ENCODE data around the gene DKC1.
"Not testable (repeated sequence)": the region's sequence is repeated elsewhere in the genome, so short reads cannot be mapped to it uniquely, and the experiment has no call there.

DKC1 gene

DNA sequence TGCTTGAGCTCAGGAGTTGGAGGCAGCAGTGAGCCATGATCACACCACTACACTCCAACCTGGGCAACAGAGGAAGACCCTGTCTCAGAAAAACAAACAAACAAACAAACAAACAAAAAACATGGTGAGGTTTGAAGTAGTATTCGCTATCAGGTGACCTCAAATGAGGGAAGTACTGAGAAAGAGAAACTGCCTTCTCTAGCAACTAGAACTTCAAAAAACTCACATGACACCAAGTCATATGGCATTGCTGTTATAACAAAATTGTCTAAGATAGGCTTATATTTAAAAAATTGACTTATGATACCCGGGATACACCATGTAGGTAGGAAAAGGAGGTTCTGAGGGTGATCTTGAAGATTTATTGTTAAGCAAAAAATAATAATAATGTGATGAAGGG lies 32.4 kb downstream of the DKC1 start:
- no peak for DNase-seq

DNA sequence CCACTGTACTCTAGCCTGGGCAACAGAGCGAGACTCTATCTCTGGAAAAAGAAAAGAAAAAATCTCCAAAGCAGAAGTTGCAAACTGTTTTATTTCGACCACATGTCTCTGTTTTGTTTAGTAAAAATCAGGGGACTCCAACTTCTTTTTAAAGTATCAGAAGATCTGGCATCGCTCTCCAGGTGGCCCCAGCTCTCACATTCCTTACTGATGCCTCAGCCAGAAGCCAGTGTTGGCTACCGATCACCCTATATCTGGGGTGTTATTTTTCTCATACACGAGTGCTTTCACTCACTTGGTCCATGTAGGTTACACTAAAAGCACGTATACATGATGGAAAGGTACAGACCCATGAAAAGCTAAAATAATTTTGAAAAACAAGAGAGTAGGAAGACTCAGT lies 34.3 kb downstream of the DKC1 start:
- DNase-seq: no peak

DNA sequence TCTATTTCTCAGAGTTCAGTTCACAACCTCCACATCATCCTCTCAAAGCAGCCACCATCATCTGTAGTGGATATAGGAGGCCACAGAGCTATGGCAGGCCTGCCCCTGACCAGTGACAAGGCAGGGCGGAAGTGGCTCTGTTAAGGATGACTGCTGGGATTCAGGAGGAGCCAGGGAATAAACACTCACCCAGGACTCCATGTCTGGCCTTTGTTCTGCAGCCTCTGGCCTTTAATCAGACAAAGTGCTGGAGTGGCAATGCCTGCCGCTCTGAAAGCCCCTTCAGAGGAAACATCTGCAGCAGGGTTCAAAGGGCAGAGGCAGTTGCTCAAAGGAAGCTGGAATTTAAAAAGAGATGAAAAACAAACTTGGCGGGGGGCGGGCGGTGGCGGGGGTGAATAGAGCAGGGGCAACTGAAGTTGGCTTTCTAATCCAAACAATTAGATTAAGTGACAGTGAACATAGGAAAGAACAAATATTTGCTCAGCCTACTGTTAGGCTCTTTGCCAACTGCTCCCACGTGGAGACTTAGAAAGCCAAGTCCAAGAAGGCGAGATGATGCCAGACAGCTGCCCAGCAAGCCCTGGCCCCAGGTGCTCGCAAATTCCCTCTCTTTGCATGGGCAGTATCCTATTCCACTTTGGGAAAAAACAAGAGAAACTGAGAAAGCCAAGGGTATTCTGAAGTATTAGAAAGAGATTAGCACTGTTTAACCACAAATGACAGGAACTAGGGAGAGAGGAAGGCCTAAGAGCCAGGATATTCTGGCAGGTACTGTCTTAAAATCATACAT lies 37.1 kb downstream of the DKC1 start:
- no peak for DNase-seq

- DNase-seq: no peak
Measured at GRCh38 chrX:154800478-154801210, 38.0 kb downstream of the DKC1 start.

DNA sequence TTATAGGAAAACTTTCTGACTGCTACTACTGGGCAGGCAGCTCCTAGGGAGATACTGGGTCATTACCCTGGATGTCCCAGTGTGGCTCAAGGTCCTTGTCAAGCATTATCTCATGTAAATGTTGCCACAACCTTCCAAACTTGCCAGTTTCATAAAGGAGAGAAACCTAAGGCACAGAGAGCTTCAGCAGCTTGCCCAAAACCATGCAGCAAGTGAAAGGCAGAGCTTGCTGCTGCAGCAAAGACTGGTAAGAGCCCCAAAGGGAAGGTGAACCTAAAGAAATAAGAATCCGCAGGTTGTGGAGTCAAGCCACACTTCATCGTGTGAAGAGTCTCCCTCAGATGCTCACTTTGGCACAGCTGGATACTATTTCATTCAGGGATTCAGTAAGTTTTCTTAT lies 40.3 kb downstream of the DKC1 start:
- DNase-seq: no peak

DNA sequence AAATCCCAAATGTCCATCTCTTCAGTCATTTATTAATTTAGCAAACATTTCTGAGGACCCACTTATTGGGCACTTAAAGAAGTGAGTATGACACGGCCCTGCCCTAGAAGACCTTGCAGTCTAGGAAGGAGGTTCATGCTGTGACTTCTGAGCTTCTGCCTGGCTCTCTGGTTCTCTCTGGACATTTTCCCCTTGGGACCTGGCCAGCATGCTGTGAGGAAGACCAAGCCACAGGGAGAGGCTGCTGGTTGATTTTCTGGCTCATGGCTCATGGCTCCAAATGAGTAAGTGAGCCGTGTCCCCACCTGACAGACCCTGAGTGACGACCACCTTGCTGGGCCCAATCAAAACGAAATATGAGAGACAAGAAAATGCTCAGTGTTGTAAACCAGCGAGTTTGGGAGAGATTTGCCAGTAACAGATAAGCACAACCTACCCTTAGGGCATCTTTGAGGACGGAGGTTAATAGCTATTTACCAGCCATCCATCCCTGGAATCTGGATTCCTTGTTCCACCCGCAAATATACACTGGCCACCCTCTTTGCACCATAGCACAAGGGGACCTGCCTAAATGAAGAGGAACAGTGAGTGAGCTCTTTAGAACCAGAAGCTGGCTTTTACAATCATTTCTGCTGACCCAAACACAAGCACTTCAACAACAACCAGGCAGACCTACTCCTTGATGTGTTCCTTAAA lies 41.7 kb downstream of the DKC1 start:
- no peak for DNase-seq

DNA sequence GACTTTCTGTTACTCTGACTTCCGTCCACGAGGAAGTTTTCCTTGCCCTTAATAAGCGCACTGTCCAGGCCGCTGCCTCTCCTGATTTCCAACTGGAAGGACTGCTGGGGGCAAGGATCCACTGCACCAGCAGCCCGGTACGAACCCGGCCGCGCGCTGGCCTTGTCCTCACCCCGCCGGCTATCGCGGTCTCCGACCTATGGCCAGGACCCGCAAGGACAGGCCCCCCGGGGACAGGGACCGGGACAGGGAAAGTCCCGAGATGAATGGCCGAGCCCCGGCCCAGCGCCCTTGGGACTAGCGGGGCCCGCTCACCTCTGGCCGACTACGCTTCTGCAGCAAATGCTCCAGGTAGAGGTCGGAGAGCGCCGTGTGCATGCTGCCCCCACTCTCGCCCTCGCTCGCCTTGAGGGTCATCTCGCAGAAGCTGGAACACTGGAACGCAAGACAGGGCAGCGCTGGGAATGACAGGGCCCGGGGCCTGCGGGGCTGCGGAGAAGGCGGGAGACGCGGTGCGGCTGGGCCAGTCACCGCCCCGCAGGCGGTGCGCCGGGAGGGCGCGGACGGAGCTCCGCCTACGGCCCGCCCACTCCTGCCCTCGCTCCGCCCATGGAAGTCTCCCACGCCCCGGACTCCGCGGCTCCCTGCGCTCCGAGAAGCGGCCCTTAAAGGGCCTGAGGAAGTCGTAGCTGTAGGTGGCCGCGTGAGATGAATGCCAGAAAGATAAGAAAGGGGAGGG lies 42.5 kb downstream of the DKC1 start, which contains the start of gene MPP1:
MPP1 (minus strand) TSS at position 529 of the 739 bp plus-strand sequence; CDS start at position 417, 112 bp downstream.
- no peak for DNase-seq

- DNase-seq: no peak
Measured at GRCh38 chrX:154805696-154806091, 43.0 kb downstream of the DKC1 start.

- no peak for DNase-seq
Measured at GRCh38 chrX:154806837-154807501, 44.3 kb downstream of the DKC1 start.

GRCh38 chrX:154809939-154810665 lies 47.4 kb downstream of the DKC1 start:
- no peak for DNase-seq

- no peak for DNase-seq
Measured at GRCh38 chrX:154812341-154813101, 49.9 kb downstream of the DKC1 start.

- DNase-seq: no peak
Measured at GRCh38 chrX:154813801-154814200, 51.1 kb downstream of the DKC1 start.

DNA sequence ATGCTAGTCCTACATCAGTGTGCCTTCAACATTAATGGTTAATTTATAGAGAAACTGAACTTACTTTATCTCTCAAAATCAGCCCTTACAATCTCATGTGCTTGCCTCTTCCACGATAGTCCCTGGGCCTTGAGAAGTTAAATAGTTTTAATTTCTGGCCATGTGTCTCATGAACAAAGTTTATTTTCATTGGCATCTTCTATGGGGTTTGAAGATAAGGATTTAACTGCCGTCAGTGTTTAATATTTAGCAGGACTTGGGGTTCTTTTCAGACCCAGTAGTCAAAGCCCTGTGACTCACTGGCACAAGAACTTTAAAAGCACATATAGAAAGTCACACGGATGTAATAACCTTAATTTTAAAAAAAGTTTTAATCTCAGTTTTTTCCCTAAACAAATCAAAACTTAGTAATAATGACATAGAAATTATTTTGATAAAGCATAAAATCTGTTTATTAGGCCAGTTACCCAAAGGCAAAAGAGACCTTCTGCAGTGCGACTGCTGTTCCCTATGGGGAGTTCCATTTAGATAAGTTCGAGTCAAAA lies 52.7 kb downstream of the DKC1 start:
- no peak for DNase-seq

DNA sequence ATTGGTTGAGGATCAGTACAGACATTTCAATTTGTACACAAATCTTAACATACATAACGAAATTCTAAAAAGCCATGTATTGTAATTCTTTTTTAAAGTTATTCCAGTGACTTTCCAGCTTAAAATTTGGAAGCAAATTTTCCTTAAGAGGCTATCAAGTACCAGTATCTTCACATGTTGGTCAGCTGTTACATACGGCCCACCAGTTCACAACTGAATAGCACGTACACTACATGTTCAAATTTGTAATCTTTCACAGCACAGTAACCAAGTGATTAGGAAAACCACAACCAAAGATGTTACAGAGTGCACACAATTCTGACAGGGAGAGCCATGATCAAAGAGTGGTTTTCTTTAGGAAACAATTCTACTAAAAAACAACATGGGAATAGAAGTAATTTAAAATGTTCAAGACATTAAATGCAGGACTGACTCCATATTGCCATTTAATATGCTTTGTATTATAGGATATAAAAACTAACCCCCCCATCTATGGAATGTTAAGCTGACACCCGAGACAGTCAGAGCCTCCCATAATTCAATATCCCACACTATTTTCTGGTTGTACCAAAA lies 53.7 kb downstream of the DKC1 start:
- not testable (repeated sequence) for DNase-seq

- not testable (repeated sequence) for DNase-seq
Measured at GRCh38 chrX:154817048-154817618, 54.5 kb downstream of the DKC1 start.

DNA sequence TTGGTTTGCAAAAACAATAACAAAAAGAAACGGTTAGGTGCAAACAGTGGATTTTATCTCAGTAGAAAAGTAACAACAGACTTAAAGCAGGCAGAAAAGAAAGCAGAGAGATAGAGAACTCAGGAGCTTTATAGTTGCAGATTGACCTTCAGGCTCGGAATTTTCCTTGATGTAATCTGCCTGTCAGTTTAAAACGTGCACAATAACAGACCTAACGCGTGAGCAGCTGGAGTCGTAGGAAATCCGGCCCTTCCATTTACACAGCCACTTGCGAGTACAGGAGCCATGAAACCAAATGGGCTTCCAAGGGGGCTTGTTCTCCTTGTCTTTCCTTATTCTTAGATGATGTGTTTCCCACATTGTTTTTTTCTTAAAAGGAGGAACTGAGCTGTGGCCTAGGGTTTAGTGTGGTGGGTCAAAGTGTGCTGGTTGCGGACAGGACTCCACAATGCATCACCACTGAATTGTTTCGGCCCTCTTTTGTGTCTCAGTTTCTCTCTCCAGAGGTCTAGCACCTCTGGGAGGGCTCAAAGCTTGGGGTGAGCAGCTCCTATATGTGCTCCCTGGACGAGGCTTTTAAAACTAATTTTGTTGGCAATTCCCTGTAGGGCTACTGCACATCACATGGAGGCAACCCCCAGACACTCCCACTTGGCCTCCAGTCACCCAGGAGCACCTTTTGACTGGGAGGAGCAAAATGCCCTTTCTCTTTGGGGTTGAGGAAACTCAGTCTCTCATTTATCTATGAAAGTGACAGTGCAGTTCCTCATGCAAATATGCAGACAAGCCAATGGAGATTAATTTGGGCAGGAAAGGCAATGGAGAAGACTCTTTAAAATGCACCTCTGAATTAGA lies 56.5 kb downstream of the DKC1 start:
- no peak for DNase-seq

DNA sequence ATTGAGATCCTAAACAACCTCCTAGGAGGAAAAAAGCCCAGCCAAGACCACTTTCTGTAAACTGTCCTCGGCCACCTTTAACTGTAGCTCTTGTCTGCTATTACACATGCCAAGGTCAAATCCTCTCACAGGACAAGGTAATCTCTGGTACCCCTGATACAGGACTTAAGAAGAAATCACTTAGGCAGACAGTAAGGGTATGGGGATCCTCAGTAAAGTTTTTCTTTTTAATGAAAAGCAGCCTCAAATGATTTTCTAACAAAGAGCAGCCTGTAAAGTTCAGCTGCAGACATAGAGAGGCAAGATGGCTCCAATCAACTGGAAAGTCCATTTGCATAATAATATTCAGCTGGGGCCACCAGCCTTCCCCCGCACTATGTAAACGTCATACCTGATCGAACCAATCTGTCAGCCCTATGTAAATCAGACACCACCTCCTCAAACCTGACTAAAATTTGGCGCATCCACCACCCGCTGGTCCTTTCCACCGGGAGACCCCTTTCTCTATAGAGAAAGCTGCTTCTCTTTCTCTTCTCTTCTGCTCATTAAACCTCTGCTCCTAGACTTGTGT lies 57.2 kb downstream of the DKC1 start:
- no peak for DNase-seq

- DNase-seq: no peak
Measured at GRCh38 chrX:154821523-154821922, 58.9 kb downstream of the DKC1 start.

Data from cortex of kidney (tissue), 1 donor.